ENCODE results near the gene NEK5.
A peak's percentile ranks its signal among the peaks of the same experiment; 100 is the strongest.
"Not testable (repeated sequence)": the region's sequence is repeated elsewhere in the genome, so short reads cannot be mapped to it uniquely, and the experiment has no call there.

Gene NEK5

GRCh38 chr13:52128714-52129700, at the start of gene NEK5:
Gene NEK5, minus strand, starts transcription at chr13:52129073. Its CDS starts 1,591 bp downstream, at chr13:52127482.
- peak; percentile 70 for DNase-seq (ENCODE audit: low spot score)

GRCh38 chr13:52177276-52177675, 48.4 kb upstream of the NEK5 start:
- no peak for DNase-seq (ENCODE audit: low spot score)

- not testable (repeated sequence) for DNase-seq (ENCODE audit: low spot score)
Observed at GRCh38 chr13:52173970-52174369, 45.1 kb upstream of the NEK5 start.

- DNase-seq (ENCODE audit: low spot score): no peak
Observed at GRCh38 chr13:52173373-52173772, 44.5 kb upstream of the NEK5 start.

- DNase-seq (ENCODE audit: low spot score): not testable (repeated sequence)
Observed at GRCh38 chr13:52171686-52172085, 42.8 kb upstream of the NEK5 start.

- DNase-seq (ENCODE audit: low spot score): peak; percentile 25
Observed at GRCh38 chr13:52170828-52171391, 42.0 kb upstream of the NEK5 start.

GRCh38 chr13:52169839-52170238, 41.0 kb upstream of the NEK5 start:
- no peak for DNase-seq (ENCODE audit: low spot score)

- DNase-seq (ENCODE audit: low spot score): no peak
Observed at GRCh38 chr13:52165411-52165810, 36.5 kb upstream of the NEK5 start.

GRCh38 chr13:52164989-52165388, 36.1 kb upstream of the NEK5 start:
- DNase-seq (ENCODE audit: low spot score): no peak

GRCh38 chr13:52163878-52164277, 35.0 kb upstream of the NEK5 start:
- peak; percentile 44 for DNase-seq (ENCODE audit: low spot score)

GRCh38 chr13:52162279-52163101, 33.6 kb upstream of the NEK5 start:
- peak; percentile 56 for DNase-seq (ENCODE audit: low spot score)

- no peak for DNase-seq (ENCODE audit: low spot score)
Observed at GRCh38 chr13:52161181-52161646, 32.3 kb upstream of the NEK5 start.

GRCh38 chr13:52160506-52160905, 31.6 kb upstream of the NEK5 start:
- no peak for DNase-seq (ENCODE audit: low spot score)

- DNase-seq (ENCODE audit: low spot score): no peak
Observed at GRCh38 chr13:52160053-52160452, 31.2 kb upstream of the NEK5 start.

- DNase-seq (ENCODE audit: low spot score): peak; percentile 57
Observed at GRCh38 chr13:52159159-52159982, 30.5 kb upstream of the NEK5 start, which contains the start of gene NEK3. Gene NEK3, minus strand, starts transcription at chr13:52159597. Its CDS starts 3,406 bp downstream, at chr13:52156191.

GRCh38 chr13:52158629-52159158, 29.8 kb upstream of the NEK5 start:
- DNase-seq (ENCODE audit: low spot score): peak; percentile 23

GRCh38 chr13:52156724-52157261, 27.9 kb upstream of the NEK5 start:
- DNase-seq (ENCODE audit: low spot score): no peak

- DNase-seq (ENCODE audit: low spot score): no peak
Observed at GRCh38 chr13:52155177-52155576, 26.3 kb upstream of the NEK5 start.

- no peak for DNase-seq (ENCODE audit: low spot score)
Observed at GRCh38 chr13:52147225-52147624, 18.4 kb upstream of the NEK5 start.

- peak; percentile 16 for DNase-seq (ENCODE audit: low spot score)
Observed at GRCh38 chr13:52141299-52141698, 12.4 kb upstream of the NEK5 start.

- DNase-seq (ENCODE audit: low spot score): no peak
Observed at GRCh38 chr13:52137489-52137888, 8.6 kb upstream of the NEK5 start.

All from kidney tubule cell (primary cell).